K562 (cell line): ENCODE data around the gene PIK3R1. TPM values are rescaled to one million over a fixed set of nuclear protein-coding genes. Genes with fewer than 3 reads are reported as not detected.
A peak's percentile ranks its signal among the peaks of the same experiment; 100 is the strongest.

Source experiments
- ARID1B ChIP-seq: fragments of 450-650 bp; IDR thresholded peaks from 2 replicates; pipeline ENCODE4 v1.6.1; 2016; ENCODE audit warnings: antibody characterized with exemption, mild to moderate bottlenecking, inconsistent platforms
- EP300 ChIP-seq: IDR thresholded peaks from 2 replicates; pipeline ENCODE4 v1.6.1; 2012; ENCODE audit warnings: low read length, improper control_type of control experiment
- POLR2AphosphoS2 ChIP-seq: IDR thresholded peaks from 2 replicates; pipeline ENCODE4 v1.6.1; 2012; ENCODE audit warnings: low read length, improper control_type of control experiment
- PPARD ChIP-seq: fragments of 250-450 bp; sonication (Bioruptor Pico); IDR thresholded peaks from 2 replicates; pipeline ENCODE4 v1.8.0; 2022; ENCODE audit warnings: inconsistent platforms, mild to moderate bottlenecking, moderate library complexity
- SRSF7 ChIP-seq: fragments of 200-400 bp; formaldehyde crosslinking; optimal IDR thresholded peaks from 2 replicates; pipeline ENCODE3; 2017; ENCODE audit warnings: mild to moderate bottlenecking, low read depth, low read length
- SRSF9 ChIP-seq: fragments of 200-400 bp; formaldehyde crosslinking; IDR thresholded peaks from 2 replicates; pipeline ENCODE4 v1.6.1; 2017; ENCODE audit warnings: low read depth, low read length, borderline replicate concordance
- ZNF668 ChIP-seq: fragments of 250-450 bp; sonication (Bioruptor Pico); IDR thresholded peaks from 2 replicates; pipeline ENCODE4 v1.8.0; 2022; ENCODE audit warnings: mild to moderate bottlenecking, inconsistent platforms
- polyA plus RNA-seq, 8 experiments: library from polyadenylated mRNA; depleted of rRNA in 4 of 8; stranded (reverse) in 5 of 8; unstranded in 3 of 8; fragments of >200 nt; fragmentation: Nextera tagmentation in 2 of 8; fragmentation: Illumina TruSeq in 1 of 8; extraction: Ambion mirVana in 2 of 8; extraction: Trizol in 1 of 8; gene quantifications; 2 replicates each; pipeline versions ENCODE4 v1.2.1 to v1.2.3, GENCODE V29; 2011 to 2014; ENCODE audit warnings: inconsistent platforms in 1 of 8, missing spikeins in 1 of 8
- total RNA-seq, 7 experiments: library from RNA; depleted of rRNA in 6 of 7; stranded (reverse); fragments of >200 nt in 6 of 7; fragmentation: Illumina TruSeq in 2 of 7; extraction: Trizol in 2 of 7; gene quantifications; 2 replicates each; pipeline versions ENCODE4 v1.2.1 to v1.2.3, GENCODE V29; 2011 to 2021; ENCODE audit warnings: low replicate concordance in 1 of 7
- TF ChIP-seq, protein P1 (sequence below): fragments of 450-650 bp; IDR thresholded peaks from 2 replicates; pipeline ENCODE4 v1.6.1; 2016; ENCODE audit warnings: mild to moderate bottlenecking, moderate library complexity
- TF ChIP-seq, protein P2 (sequence below), 2 experiments: fragments of 450-650 bp in 1 of 2; sonication (generic) in 1 of 2; formaldehyde crosslinking in 1 of 2; IDR thresholded peaks in 1 of 2; conservative IDR thresholded peaks in 1 of 2; 2 replicates each; pipeline versions ENCODE4 v1.6.1 to v1.8.1; 2016 to 2023; ENCODE audit warnings: mild to moderate bottlenecking in 2 of 2, moderate library complexity in 2 of 2, inconsistent platforms in 1 of 2, missing genetic modification reagents in 1 of 2
- TF ChIP-seq, protein P3 (sequence below): sonication (generic); IDR thresholded peaks from 2 replicates; pipeline ENCODE4 v1.6.1; 2016
- TF ChIP-seq, protein P4 (sequence below): sonication (generic); formaldehyde crosslinking; IDR thresholded peaks from 2 replicates; pipeline ENCODE4 v1.8.1; 2023; ENCODE audit warnings: mild to moderate bottlenecking, missing genetic modification reagents

Gene PIK3R1
- total and polyA plus RNA-seq, 9 of the 15 experiments (the other 6 are each of a cell fraction or from before 2014, with no cell fraction given): 1.1 to 9.7 (median 4.8) TPM

DNA sequence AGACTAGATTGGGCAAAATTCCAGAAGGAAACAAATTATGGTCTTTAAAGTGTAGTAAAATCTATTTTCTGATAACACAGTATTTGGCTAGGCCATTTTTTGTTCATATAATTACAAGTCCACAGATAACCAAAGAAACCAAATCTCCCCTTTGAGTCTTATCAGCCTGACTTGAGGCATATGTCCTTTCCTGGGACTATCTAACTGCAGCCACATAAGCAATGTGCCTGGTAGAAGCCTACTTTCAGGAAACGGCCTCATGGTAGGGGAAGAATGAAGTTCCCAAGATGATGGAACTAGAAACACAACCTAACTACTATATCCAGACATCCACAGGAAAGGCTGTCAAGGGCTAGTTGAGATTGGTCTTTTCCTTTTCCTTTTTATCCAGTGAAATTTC lies 130.0 kb downstream of the PIK3R1 start (continued):
- TF ChIP-seq EP300 (peak; percentile 6; the same call in 1 of the 2 replicates), SRSF9 (no peak), ARID1B (peak; percentile 18; the same call in 1 of the 2 replicates), ZNF668 (no peak), PPARD (CRISPR knock-in tag) (no peak), POLR2AphosphoS2 (no peak), SRSF7 (no peak)
- TF ChIP-seq, protein P1, sequence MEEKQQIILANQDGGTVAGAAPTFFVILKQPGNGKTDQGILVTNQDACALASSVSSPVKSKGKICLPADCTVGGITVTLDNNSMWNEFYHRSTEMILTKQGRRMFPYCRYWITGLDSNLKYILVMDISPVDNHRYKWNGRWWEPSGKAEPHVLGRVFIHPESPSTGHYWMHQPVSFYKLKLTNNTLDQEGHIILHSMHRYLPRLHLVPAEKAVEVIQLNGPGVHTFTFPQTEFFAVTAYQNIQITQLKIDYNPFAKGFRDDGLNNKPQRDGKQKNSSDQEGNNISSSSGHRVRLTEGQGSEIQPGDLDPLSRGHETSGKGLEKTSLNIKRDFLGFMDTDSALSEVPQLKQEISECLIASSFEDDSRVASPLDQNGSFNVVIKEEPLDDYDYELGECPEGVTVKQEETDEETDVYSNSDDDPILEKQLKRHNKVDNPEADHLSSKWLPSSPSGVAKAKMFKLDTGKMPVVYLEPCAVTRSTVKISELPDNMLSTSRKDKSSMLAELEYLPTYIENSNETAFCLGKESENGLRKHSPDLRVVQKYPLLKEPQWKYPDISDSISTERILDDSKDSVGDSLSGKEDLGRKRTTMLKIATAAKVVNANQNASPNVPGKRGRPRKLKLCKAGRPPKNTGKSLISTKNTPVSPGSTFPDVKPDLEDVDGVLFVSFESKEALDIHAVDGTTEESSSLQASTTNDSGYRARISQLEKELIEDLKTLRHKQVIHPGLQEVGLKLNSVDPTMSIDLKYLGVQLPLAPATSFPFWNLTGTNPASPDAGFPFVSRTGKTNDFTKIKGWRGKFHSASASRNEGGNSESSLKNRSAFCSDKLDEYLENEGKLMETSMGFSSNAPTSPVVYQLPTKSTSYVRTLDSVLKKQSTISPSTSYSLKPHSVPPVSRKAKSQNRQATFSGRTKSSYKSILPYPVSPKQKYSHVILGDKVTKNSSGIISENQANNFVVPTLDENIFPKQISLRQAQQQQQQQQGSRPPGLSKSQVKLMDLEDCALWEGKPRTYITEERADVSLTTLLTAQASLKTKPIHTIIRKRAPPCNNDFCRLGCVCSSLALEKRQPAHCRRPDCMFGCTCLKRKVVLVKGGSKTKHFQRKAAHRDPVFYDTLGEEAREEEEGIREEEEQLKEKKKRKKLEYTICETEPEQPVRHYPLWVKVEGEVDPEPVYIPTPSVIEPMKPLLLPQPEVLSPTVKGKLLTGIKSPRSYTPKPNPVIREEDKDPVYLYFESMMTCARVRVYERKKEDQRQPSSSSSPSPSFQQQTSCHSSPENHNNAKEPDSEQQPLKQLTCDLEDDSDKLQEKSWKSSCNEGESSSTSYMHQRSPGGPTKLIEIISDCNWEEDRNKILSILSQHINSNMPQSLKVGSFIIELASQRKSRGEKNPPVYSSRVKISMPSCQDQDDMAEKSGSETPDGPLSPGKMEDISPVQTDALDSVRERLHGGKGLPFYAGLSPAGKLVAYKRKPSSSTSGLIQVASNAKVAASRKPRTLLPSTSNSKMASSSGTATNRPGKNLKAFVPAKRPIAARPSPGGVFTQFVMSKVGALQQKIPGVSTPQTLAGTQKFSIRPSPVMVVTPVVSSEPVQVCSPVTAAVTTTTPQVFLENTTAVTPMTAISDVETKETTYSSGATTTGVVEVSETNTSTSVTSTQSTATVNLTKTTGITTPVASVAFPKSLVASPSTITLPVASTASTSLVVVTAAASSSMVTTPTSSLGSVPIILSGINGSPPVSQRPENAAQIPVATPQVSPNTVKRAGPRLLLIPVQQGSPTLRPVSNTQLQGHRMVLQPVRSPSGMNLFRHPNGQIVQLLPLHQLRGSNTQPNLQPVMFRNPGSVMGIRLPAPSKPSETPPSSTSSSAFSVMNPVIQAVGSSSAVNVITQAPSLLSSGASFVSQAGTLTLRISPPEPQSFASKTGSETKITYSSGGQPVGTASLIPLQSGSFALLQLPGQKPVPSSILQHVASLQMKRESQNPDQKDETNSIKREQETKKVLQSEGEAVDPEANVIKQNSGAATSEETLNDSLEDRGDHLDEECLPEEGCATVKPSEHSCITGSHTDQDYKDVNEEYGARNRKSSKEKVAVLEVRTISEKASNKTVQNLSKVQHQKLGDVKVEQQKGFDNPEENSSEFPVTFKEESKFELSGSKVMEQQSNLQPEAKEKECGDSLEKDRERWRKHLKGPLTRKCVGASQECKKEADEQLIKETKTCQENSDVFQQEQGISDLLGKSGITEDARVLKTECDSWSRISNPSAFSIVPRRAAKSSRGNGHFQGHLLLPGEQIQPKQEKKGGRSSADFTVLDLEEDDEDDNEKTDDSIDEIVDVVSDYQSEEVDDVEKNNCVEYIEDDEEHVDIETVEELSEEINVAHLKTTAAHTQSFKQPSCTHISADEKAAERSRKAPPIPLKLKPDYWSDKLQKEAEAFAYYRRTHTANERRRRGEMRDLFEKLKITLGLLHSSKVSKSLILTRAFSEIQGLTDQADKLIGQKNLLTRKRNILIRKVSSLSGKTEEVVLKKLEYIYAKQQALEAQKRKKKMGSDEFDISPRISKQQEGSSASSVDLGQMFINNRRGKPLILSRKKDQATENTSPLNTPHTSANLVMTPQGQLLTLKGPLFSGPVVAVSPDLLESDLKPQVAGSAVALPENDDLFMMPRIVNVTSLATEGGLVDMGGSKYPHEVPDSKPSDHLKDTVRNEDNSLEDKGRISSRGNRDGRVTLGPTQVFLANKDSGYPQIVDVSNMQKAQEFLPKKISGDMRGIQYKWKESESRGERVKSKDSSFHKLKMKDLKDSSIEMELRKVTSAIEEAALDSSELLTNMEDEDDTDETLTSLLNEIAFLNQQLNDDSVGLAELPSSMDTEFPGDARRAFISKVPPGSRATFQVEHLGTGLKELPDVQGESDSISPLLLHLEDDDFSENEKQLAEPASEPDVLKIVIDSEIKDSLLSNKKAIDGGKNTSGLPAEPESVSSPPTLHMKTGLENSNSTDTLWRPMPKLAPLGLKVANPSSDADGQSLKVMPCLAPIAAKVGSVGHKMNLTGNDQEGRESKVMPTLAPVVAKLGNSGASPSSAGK: 0 out of 2 replicates have a peak, but pooled peaks have one; percentile 19
- TF ChIP-seq, protein P2, sequence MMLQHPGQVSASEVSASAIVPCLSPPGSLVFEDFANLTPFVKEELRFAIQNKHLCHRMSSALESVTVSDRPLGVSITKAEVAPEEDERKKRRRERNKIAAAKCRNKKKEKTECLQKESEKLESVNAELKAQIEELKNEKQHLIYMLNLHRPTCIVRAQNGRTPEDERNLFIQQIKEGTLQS (IDR thresholded peaks at IDR 0.05): no peak
- TF ChIP-seq, protein P2 (CRISPR knock-in tag; conservative IDR thresholded peaks at IDR 0.05): no peak
- TF ChIP-seq, protein P3, sequence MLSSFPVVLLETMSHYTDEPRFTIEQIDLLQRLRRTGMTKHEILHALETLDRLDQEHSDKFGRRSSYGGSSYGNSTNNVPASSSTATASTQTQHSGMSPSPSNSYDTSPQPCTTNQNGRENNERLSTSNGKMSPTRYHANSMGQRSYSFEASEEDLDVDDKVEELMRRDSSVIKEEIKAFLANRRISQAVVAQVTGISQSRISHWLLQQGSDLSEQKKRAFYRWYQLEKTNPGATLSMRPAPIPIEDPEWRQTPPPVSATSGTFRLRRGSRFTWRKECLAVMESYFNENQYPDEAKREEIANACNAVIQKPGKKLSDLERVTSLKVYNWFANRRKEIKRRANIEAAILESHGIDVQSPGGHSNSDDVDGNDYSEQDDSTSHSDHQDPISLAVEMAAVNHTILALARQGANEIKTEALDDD: peak; percentile 73
- TF ChIP-seq, protein P4, sequence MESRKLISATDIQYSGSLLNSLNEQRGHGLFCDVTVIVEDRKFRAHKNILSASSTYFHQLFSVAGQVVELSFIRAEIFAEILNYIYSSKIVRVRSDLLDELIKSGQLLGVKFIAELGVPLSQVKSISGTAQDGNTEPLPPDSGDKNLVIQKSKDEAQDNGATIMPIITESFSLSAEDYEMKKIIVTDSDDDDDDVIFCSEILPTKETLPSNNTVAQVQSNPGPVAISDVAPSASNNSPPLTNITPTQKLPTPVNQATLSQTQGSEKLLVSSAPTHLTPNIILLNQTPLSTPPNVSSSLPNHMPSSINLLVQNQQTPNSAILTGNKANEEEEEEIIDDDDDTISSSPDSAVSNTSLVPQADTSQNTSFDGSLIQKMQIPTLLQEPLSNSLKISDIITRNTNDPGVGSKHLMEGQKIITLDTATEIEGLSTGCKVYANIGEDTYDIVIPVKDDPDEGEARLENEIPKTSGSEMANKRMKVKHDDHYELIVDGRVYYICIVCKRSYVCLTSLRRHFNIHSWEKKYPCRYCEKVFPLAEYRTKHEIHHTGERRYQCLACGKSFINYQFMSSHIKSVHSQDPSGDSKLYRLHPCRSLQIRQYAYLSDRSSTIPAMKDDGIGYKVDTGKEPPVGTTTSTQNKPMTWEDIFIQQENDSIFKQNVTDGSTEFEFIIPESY: no peak
